Measurements from ENCODE around the gene STAC2.

STAC2 gene

GRCh38 chr17:39224778-39225307, 902 bp downstream of the STAC2 start:
- TF ChIP-seq, protein P1, sequence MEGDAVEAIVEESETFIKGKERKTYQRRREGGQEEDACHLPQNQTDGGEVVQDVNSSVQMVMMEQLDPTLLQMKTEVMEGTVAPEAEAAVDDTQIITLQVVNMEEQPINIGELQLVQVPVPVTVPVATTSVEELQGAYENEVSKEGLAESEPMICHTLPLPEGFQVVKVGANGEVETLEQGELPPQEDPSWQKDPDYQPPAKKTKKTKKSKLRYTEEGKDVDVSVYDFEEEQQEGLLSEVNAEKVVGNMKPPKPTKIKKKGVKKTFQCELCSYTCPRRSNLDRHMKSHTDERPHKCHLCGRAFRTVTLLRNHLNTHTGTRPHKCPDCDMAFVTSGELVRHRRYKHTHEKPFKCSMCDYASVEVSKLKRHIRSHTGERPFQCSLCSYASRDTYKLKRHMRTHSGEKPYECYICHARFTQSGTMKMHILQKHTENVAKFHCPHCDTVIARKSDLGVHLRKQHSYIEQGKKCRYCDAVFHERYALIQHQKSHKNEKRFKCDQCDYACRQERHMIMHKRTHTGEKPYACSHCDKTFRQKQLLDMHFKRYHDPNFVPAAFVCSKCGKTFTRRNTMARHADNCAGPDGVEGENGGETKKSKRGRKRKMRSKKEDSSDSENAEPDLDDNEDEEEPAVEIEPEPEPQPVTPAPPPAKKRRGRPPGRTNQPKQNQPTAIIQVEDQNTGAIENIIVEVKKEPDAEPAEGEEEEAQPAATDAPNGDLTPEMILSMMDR (IDR thresholded peaks at IDR 0.05; ENCODE audit: extremely low read depth, missing control alignments) = no peak
- no peak for DNase-seq (ENCODE audit: low spot score)

DNA sequence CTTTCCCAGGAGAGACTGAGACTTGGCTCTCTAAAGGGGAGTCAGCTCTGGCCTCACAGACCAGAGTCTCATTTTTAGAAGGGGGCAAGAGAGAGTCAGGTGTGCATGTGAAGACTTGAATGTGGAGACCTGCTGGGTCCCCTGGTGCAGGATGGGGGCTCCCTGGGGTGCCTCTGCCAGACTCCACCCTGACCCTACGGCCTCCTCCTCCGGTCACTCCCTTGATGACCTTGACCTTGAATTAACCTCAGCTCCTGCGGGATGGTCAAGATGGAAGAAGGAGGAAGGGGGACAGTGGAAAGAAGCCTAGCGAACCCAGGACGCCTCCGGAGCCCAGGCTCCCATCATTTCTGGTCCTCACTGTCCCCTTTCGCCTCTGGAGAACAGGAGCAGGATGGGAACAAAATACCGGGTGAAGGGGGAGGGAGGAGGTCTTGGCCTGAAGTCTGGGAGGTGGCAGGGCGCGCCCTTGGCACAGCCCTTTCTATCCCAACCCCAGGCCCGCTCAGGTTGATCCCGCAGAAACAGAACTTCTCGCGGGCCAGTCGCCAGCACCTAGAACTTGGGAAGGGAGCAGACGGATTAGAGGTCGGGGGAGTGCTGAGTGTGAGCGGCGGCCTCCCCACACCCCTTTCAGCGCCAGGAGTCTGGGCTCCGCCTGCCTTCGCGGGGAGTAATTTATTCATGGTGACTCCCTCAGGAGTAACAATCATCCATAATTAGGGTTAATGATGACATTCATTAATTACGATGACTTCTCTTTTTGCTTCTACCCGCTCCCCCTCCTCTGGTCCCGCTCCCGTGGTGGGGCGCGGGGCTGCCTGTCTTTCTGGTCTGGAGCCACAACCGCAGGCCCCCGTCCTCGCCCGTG, 1.6 kb downstream of the STAC2 start:
- TF ChIP-seq, protein P1 (IDR thresholded peaks at IDR 0.05; ENCODE audit: extremely low read depth, missing control alignments) = no peak
- no peak for DNase-seq (ENCODE audit: low spot score)

DNA sequence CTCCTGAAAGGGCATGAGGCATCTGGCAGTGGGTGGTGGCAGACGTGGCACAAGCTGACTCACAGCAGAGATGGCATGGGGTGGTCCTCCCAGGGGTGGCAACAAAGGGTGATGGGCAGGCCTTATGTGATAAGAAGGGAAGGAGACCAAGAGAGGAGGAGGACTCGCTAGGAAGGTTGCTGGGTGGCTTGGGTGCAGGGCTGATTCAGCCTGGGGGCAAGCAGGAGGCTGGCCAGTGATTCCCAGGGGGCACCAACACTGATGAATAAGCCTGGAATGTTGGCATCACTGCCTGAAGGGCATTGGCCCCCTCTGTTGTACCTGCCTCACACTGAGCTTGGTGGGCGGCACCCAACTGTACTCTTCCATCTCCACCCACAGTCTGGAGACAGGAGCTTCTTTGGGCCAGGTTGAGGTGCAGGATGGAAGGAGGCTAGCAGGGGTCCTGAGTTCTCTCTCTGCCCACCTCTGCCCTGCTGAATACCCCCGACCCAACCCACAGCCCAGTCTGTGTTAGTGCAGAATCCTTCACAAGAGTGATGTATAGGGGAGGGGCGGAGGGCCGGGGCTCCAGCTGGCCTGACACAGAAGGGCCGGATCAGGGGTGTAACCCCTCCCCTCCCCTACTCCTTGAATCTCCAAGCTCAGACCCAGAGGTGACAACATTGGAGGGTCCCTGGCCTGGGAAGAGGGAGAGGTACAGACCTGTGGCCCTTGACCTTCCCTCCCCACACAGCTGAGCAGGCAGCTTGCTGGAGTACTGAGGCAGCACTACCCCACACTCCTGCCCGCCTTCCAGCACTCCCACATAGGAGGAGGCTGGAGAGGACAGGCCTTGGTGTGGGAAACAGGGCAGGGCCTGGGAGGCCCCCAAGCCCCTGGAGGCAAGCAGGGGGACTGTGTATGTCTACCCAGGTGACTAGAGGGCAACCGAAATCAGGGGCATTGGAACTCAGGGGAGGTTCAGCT, 2.6 kb downstream of the STAC2 start:
- DNase-seq (ENCODE audit: low spot score) = no peak
- TF ChIP-seq, protein P1 (IDR thresholded peaks at IDR 0.05; ENCODE audit: extremely low read depth, missing control alignments) = no peak

- DNase-seq (ENCODE audit: low spot score) = no peak
- TF ChIP-seq, protein P1 (IDR thresholded peaks at IDR 0.05; ENCODE audit: extremely low read depth, missing control alignments) = no peak
Measured at GRCh38 chr17:39222151-39222550, 3.6 kb downstream of the STAC2 start.

- no peak for DNase-seq (ENCODE audit: low spot score)
- TF ChIP-seq, protein P1 (IDR thresholded peaks at IDR 0.05; ENCODE audit: extremely low read depth, missing control alignments) = no peak
Measured at GRCh38 chr17:39221572-39221971, 4.2 kb downstream of the STAC2 start.

- DNase-seq (ENCODE audit: low spot score) = no peak
Measured at GRCh38 chr17:39219647-39220154, 6.0 kb downstream of the STAC2 start.

More at GRCh38 chr17:39219647-39220154, 6.0 kb downstream of the STAC2 start:
- TF ChIP-seq, protein P1 (IDR thresholded peaks at IDR 0.05; ENCODE audit: extremely low read depth, missing control alignments) = no peak

Measured in GM20000 (cell line).